HG02973 (cell line): ENCODE measurements around the gene KIAA1549.

Source experiments
- ATAC-seq: cut with Tn5 transposase; IDR thresholded peaks from one replicate; pipeline ENCODE4 v1.9.1; 2021; ENCODE audit warnings: moderate library complexity; ENCODE audit not compliant: unreplicated experiment

Gene KIAA1549

DNA sequence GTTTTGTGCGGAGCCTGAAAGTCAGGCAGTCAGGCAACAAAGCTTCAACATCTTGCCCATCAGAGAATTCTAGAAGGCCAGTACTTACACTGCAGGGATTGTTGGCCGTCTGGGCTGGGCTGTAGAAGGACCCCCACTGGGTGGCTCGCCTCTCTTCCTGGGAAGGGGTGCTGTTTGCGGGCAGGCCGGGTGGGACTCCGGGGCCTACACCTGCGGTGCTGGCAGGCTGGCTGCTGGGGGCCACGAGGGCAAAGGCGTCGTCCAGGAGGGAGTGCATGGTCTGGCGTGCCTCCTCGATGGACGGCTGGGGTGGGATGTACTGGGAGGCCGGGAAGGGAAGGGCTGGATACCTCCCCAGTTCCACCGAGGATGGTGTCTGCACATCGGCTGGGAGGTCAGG, 120.1 kb downstream of the KIAA1549 start:
- ATAC-seq, result no peak

DNA sequence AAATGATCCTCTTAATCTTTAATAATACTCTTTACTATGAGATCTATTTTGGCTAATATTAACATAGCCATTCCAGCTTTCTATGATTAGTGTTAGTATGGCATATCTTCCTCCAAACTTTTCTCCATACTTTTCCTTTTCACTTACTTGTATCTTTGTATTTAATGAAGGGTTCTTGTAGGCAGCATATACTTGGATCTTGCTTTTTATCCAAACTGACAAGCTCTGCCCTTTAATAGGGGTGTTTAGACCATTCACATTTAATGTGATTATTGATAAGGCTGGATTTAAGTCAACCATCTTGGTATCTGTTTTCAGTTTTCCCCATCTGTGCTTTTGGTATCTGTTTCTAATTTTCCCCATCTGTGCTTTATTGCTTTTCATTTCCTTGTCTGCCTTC, 123.5 kb downstream of the KIAA1549 start:
- no peak for ATAC-seq

DNA sequence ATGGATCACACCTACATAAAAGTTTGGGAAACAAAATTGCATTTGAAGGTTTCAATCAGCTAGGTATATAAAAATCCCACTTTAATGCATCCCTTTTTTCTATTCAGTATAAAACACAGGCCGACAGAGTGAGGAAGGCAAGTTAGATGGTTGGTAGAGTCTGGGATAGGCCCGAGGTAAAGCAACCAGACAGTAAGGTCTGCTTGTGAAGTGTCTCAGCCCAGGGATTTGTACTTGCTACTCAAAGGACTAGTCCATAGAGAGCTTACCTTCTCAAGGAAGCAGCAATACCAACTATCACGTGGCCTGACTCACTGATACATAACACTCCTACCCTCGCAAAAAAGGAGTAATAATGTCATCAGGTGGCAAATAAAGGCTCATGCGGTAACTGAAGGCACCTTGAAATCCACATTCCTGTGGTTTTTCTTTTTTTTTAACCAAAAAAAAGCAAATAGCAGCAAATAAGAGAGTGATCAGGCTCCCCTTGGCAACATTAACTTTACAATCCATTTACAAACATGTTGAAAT, 127.0 kb downstream of the KIAA1549 start:
- ATAC-seq, result no peak

DNA sequence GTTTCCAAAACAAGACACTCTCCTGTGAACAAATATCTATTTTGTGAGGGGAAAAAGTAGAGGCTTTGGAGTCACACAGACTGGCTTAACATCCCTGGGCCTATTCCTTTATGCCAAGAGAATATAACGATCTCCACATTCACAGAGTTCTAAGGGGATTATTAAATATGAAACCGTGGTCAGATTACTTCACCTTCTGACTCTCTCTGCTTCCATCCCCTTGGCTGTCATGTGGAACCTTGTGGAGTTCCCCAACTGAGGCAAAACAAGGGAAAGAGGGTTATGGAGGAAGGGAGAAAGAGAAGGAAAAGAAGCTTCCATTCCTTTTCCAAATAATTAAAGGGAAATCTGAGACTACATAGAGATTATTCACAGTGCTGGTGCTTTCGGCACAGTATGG, 127.7 kb downstream of the KIAA1549 start:
- no peak for ATAC-seq

DNA sequence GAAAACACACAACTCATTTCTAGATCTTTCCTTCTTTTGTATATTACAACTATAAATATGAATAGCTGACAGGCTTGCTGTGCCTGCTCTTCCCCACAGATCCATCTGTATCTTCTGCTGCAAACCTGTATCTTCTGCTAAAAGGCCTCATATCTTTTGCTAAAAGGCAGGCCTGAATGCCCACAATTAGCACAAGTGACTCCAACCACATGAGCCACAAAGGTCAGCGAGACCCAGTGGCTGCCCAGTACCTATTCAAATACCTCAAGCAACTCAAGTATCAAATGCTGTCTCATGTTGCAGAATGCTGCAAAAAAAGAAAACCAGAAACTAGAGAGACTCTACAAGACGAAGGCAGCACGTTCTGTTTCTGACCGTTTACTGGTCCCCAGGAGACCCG, 128.7 kb downstream of the KIAA1549 start:
- ATAC-seq, result no peak

DNA sequence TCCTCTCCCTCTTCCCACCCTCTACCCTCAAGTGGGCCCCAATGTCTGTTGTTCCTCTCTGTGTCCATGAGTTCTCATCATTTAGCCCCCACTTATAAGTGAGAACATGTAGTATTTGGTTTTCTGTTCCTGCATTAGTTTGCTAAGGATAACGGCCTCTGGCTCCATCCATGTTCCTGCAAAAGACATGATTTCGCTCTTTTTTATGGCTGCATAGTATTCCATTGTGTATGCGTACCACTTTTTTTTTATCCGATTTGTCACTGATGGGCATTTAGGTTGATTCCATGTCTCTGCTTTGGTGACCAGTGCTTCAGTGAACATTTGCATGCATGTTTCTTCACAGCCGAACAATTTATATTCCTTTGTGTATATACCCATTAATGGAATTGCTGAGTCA, 131.5 kb downstream of the KIAA1549 start:
- ATAC-seq, result no peak

DNA sequence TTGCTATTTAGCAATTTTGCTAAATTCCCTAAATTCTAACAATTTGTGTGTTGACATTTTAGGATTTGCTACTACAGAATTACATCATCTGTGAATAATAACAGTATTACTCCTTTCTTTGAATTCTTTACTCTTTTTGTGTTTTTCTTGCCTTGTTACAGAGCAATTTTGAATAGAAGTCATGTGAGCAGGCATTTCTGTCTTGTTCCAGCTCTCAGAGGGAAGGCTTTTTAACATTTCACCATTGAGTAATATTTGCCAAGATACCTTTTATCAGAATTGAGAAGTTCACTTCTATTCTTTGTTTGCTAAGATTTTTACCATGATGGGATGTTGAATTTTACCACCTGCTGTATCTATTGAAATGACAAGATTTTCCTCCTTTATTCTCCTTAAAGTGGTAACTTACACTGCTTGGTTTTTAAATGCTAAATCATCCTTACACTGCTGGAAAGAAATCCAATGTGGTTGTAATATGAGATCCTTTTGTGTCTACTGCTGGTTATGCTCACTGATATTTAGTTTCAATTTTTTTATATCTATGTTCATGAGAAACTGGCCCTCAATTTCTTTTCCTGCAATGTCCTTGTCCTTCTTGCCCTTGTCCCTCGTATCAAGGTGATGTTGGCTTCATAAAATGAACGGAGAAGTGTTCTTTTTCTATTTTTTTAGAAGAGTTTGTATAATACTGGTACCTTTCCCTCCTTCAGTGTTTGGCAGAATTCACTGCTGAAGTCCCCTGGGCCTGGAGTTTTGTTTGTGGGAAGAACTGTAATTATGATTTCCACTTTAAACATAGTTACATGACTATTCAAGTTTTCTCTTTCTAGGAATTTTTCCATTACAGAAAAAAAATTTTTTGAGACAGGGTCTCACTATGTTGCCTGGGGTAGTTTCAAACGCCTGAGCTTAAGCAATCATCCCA, 132.9 kb downstream of the KIAA1549 start:
- ATAC-seq, result no peak

DNA sequence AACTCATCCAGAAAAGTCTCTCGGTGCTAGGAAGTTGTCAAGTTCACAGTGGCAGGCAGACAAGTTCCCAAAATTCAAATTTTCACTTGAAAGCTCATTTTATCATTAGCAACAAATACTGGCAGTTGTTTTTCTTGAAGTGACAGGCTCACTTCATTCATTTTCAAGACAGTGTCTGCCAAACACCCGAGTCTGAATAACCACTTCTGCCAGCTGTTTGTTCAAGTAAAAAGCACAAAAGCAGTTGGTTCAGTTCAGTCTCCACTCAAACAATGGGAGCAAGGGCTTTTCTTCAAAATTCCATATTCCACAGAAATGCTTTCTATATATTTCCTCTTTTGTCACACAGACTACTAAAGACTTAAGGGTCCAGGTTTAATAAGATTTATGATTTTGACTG, 135.5 kb downstream of the KIAA1549 start:
- no peak for ATAC-seq

DNA sequence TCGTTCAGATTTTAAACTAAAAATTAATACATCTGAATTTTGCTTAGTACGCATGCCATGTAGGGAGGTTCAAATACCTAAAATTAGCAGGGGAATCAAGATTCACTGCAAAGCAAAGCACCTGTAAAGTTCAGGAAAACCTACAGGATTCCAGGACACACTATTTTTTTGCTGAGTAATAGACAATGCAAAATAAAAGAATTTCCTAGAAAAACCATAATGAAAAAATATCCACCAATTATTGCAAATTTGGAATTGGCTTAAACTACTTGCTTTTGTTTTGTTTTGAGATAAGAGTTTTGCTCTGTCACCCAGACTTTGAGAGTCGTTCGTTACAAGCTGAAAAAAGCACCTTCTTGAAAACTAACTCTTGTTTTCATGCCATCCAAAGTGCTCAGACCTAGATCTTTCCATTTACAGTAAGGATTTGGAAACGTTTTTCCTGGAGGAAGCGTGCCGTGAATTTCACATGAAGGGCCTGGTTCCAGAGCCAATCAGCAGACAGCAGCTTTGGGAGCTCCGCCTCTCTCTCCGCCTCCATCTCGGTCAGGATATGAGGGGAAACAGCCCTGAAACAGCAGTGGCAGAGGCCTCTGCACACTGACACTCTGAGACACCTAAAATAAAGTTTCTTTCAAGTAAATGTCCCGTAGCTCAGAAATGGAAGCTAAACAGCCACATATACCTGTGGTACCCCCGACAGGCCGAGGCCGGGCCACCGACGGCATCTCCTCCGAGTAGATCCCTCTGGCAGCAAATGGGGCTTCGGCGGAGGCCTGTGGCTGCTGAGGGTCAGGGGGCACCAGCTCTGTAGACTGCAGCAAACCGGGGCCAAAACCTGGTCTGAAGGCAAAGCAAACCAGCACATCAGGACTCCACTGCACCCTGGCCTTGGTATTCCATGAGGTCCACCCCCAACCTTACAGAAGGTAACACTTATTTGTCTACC, 137.3 kb downstream of the KIAA1549 start:
- no peak for ATAC-seq

DNA sequence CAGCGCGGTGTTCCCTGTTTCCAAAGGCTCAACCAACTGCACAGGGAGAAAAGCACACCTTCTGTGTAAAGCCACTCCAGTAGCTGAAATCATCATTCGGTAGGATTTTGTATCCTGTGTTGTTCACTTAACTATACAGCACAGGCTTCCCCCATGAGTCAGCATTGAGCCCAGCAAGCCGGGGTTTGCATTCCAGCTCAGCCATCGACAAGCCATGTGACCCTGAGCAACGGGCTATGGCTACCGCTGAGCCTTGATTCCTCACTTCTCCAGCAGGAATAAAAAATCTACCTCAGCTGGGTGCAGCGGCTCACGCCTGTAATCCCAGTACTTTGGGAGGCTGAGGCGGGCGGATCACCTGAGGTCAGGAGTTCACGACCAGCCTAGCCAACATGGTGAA, 139.1 kb downstream of the KIAA1549 start:
- no peak for ATAC-seq

DNA sequence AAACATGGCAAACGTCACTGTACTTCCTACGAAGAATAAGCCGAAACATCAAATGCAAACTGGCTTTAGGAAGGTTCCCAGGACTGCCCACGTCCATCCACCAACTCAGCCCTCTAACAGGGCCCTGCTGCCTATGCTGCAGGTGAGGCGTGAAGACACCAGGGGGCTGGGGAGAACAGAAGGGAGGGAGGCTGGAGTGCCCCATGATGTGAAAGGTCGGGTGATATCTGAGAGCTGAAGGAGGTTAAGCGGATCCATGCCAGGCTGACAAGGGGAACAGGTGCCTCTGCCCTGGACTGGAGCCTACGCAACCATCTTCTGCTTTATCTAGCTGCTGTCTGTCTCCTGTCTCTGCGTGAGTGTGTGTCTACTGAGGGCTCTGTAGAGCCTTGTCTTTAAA, 143.0 kb downstream of the KIAA1549 start:
- no peak for ATAC-seq

DNA sequence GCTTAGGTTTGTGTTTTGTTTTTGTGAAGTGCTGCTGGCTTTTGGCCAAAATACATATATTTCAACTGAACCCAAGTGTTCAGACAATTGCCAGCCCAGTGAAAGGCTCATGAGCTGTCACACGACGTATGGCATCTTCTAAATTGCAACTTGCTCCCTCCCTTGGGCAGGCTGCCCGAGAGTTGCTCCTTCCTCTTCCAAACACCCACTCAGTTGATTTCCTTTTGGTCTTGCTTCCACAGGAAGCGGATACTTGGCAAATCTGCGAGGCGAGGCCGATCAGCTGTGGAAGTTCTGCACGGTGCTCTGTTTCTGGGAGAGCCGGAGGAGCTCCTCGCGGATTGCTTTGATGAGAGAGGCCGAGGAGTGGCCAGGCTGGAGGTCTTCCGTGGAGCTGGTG, 143.6 kb downstream of the KIAA1549 start:
- no peak for ATAC-seq

DNA sequence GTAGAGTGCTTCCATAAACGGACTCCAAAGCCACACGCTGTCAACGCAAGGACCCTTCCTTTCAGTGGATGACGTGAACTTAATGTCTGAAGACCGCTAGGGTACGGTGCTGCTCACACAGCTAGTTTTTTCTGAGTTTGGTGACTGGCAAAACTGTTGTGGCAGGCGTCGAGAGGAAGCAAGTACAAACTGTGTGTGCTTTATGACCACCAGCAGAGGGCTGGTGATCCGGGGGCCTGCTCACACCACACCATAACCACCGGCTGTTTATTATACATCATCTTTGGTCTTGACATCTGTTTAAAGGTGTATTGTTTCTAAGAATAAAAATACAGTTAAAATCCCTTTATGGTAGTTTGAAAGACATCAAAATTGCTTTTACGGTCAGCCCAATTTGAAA, 146.1 kb downstream of the KIAA1549 start:
- no peak for ATAC-seq

DNA sequence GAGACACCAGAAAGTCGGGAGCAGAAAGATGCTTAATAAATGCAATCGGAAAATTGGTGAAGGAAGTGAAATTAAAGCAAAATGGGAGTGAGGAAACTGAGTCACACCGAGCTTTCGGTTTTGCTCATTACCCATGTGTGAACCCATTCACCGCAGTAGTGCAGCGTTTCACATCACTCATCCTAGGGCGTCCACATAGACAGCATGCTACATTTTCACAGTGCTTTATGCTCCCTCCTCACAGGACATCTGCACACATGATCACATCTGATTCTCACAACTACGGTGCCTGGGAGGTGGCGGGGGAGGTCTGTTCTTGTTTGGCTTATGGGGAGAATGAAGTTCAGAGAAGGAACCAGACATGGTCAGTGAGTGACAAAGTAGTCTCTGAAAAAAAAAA, 146.6 kb downstream of the KIAA1549 start:
- ATAC-seq, result no peak

DNA sequence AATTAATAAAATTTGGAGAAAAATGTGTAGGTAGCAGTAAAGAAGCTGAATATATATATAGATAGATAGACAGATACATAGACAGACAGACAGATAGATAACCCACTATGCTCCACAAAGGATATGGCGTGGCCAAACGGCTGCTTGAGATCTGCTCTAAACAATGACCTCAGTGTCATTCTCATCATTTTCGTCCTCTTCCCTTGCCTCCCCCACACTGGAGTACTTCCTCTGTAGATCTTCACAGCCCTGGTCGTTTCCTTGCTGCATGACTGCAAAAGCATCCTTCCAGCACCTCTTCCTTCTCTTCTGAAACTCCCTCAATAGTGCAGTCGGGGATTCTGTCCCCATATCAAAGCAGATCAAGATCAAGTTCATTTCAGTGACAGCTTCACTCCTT, 147.6 kb downstream of the KIAA1549 start:
- ATAC-seq, result no peak

DNA sequence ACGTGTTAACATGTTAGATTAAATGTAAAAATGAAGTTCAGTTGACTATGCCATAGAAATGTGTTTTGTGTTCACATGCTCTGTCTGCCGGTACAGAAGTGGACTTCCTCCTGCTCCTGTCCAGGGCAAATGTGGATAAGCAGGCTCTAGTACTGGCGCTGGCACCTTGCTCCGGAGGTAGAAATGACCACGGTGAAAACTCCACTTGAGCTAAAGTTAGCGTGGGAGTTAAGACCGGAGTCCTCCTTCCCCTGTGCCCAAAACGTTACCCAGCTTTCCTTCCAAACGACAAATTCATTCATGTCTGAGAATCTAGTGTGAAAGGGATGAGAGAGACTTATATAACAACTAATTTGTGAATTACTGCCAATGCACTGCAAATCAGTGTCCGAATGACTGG, 148.2 kb downstream of the KIAA1549 start:
- ATAC-seq, result no peak

DNA sequence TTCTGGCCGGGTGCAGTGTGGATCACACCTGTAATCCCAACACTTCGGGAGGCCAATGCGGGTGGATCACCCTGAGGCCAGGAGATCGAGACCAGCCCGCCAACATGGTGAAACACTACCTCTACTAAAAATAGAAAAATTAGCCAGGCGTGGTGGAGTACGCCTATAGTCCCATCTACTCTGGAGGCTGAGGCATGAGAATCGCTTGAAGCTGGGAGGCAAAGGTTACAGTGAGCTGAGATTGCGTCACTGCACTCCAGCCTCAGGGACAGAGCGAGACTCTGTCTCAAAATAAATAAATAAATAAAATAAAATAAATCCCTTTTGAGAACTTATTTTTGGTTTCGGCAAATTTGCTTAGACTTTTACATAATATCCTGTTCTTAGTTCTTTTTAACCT, 151.9 kb downstream of the KIAA1549 start:
- ATAC-seq, result no peak

DNA sequence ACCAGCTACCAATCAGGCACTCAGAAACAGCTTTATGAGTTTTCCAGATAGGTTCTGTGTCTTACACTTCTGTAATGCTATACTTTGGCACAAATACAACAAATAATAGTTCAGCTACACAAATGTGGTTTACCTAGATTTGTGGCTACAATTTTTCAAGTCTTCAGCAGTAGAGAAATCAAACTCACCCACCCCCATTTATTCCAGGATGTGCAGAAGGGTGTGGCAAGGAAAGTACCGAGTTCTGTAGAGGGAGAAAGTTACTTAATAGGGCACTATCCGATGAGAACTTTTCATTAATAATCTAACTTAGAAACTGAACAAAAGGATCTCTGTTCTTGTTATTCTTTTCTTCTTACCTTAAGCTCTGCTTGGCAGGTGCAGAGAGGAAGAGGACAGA, 152.9 kb downstream of the KIAA1549 start:
- ATAC-seq, result no peak

DNA sequence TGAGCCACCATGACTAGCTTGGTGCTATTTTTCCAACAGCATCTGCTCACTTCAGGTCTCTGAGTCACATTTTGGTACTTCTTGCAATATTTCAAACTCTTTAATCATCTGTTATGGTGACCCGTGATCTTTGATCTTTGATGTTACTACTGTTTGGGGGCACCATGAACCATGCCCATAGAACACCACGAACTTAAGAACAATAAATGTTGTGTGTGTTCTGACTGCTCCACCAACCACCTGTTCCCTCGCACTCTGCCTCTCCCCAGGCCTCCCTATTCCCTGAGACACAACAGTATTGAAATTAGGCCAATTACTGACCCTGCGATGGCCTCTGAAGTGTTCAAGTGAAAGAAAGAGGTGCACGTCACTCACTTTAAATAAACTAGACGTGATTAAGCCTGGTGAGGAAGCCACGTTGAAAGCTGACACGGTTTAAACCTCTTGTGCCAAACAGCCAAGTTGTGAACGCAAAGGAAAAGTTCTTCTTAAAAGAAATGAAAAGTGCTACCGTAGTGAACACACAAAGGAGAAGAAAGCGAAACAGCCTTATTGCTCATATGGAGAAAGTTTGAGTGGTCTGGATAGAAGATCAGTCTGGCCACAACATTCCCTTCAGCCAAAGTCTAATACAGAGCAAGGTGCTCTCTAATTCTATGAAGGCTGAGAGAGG, 156.0 kb downstream of the KIAA1549 start:
- no peak for ATAC-seq

DNA sequence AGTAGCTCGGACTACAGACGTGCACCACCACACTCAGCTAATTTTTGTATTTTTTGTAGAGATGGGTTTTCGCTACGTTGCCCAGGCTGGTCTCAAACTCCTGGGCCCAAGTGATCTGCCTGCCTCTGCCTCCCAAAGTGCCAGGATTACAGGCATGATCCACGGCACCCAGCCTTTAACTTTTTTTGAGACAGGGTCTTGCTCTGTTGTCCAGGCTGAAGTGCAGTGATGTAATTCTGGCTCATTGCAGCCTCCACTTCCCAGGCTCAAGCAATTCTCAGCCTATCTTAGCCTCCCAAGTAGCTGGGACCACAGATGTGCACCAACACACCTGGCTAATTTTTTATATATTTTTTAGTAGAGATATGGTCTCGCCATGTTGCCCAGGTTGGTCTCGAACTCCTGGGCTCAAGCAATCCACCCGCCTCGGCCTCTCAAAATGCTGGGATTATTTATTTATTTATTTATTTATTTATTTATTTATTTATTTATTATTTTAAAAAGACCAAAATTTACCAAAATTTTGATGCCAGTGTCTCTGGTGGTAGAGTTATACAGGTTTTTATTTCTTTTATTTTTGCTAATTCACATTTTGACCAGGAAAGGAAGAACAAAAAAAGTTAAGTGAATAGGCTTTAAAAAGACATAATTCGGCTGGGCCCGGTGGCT, 158.2 kb downstream of the KIAA1549 start:
- ATAC-seq, result no peak

DNA sequence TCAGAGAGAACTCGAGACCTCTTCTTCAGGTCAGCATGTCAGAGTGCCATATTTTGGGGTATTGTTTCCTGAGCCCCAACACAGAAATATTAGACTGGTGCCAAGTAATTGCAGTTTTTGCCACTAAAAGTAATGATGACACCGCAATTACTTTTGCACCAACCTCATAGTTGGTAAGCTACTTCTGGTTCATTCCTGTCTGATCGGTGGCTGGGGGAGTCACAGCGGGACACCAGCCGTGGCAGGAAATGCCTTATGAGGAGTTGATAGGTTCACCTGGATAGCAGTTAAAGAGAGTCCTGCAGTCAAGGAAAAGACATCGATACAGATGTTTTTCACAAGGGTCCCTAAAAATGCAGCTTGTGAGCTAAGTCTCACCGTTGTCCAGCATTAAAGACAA, 159.3 kb downstream of the KIAA1549 start:
- ATAC-seq, result no peak
